Thyroid gland (tissue), 4 donors: ENCODE data around the gene ADARB1.

Experiments used
- POLR2A ChIP-seq, 2 donors: fragments of 450-650 bp; IDR thresholded peaks; one replicate each; pipeline ENCODE4 v1.6.1; 2017; ENCODE audit warnings: antibody characterized with exemption in 2 of 2, mild to moderate bottlenecking in 2 of 2, moderate library complexity in 1 of 2
- TF ChIP-seq, protein P1 (sequence below), 6 experiments: fragments of 200-600 bp in 3 of 6; fragments of 450-650 bp in 3 of 6; sonication (generic) in 3 of 6; IDR thresholded peaks; one replicate each; pipeline ENCODE4 v1.5.1; 2016 to 2019; ENCODE audit warnings: antibody characterized with exemption in 6 of 6, mild to moderate bottlenecking in 2 of 6, inconsistent platforms in 1 of 6, moderate library complexity in 1 of 6

DNA sequence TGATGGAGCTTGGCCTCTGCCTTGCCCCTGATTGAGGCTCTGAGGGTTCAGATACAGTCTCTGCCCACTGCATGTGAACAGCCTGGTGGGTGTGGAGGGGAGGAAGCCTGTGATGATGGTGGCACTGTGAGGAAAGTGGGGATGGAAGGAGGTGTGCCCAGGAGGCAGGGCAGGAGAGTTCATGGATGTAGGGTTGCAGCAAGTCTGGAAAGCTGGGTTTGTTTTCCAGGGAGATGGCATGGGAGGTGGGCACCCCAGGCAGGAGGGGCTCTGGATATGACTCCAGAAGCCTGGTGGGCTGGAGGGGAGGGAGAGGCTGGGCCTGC, 63.2 kb downstream of the ADARB1 start:
- no peak for TF ChIP-seq POLR2A (IDR thresholded peaks at IDR 0.05)
- TF ChIP-seq, protein P1, sequence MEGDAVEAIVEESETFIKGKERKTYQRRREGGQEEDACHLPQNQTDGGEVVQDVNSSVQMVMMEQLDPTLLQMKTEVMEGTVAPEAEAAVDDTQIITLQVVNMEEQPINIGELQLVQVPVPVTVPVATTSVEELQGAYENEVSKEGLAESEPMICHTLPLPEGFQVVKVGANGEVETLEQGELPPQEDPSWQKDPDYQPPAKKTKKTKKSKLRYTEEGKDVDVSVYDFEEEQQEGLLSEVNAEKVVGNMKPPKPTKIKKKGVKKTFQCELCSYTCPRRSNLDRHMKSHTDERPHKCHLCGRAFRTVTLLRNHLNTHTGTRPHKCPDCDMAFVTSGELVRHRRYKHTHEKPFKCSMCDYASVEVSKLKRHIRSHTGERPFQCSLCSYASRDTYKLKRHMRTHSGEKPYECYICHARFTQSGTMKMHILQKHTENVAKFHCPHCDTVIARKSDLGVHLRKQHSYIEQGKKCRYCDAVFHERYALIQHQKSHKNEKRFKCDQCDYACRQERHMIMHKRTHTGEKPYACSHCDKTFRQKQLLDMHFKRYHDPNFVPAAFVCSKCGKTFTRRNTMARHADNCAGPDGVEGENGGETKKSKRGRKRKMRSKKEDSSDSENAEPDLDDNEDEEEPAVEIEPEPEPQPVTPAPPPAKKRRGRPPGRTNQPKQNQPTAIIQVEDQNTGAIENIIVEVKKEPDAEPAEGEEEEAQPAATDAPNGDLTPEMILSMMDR (IDR thresholded peaks at IDR 0.05): no peak
